ENCODE results near the gene KCNK16.
A peak's percentile ranks its signal among the peaks of the same experiment; 100 is the strongest.

KCNK16 gene

DNA sequence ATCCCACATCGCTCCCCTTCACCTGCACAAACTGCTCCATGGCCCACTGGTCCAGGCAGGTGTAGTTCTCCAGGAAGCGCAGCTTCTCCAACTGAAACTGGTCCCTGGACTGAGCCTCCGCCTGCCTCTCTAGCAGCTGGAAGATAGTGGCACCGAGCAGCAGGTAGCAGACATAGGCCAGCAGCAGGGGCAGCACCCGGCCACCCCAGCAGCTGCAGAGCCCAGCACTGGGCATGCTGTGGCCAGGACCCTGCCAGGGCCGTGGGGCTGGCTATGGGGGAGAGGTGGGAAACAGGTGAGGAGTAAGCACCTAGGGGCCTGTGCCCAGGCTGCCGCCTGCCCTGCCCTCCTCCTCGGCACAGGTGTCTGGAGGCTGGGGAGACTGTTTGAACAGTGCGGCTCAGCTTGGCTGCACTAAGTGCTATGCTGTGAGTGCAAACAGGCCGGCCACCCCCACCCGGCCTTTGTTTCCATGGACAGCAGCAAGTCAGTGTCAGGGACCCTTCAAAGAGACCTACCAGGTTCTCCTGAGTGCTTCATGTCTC lies at the start of gene KCNK16:
Gene KCNK16, minus strand, starts transcription at position 397 of the 545 bp plus-strand sequence. Its CDS starts 162 bp downstream, at position 235.
- H3K9ac ChIP-seq = no peak within 1 kb of the TSS
- TF ChIP-seq Cebpa-rat (IDR thresholded peaks at IDR 0.05) = no peak
- H3K4me1 ChIP-seq = peaks cover 37% of the 10 kb centered on the region
- H4K20me1 ChIP-seq = no peaks in the 10 kb centered on the region
- H3K27me3 ChIP-seq = no peaks in the 10 kb centered on the region
- no peak within 1 kb of the TSS for H3K27ac ChIP-seq
- no peak within 1 kb of the TSS for H3K4me3 ChIP-seq
- H3K9me3 ChIP-seq = no peaks in the 10 kb centered on the region
- H3K4me2 ChIP-seq = peak within 1 kb of the TSS; percentile 76
- H3K36me3 ChIP-seq = no peaks in the 10 kb centered on the region

DNA sequence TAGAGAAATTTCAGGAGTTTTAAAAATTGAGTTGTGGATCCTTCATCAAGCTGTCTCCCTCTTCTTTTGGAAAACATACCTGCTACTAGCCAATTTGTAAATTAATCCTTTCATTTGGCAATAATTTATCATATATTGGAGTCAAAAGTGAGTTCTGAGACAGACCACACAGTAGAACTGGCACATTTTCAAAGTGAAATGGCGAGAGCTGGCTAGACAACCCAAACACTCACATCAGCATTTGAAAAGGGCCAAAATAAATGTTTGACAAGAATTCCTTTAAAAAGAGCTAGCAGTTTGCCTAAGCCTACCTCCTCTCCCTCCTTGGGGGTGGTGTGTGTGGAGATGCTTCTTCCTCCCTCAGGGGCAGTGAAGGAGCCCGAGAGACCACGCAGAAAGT lies 47.9 kb upstream of the KCNK16 start:
- no peak for TF ChIP-seq Cebpa-rat (IDR thresholded peaks at IDR 0.05)
- no peaks in the 10 kb centered on the region for H3K9me3 ChIP-seq
- no peaks in the 10 kb centered on the region for H3K36me3 ChIP-seq
- no peaks in the 10 kb centered on the region for H4K20me1 ChIP-seq
- no peaks in the 10 kb centered on the region for H3K27me3 ChIP-seq
- H3K4me1 ChIP-seq = no peaks in the 10 kb centered on the region
- H3K4me2 ChIP-seq = no peak overlapping the region
- no peak overlapping the region for H3K4me3 ChIP-seq
- H3K9ac ChIP-seq = no peak overlapping the region
- H3K27ac ChIP-seq = no peak overlapping the region

DNA sequence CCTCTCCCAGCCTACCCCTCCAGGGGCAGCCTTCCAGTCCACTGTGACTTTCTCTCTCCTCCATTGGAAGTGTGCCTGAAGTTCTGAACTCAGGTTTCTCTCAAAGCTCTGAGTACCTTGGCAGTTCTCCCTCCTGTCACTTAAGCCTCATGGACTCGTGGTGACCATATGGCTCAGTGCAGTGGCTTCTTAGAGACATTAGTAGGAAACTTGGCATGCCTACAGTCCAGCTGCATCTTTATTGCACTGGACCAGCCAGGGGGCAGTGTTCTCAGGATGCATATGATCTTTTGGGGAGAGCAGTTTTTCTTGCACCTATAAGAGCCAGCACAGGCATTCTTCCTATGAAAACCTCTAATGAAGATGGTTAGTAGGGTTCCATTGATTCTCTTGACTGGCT lies 47.5 kb upstream of the KCNK16 start:
- Histone ChIP-seq H3K9ac (no peak overlapping the region), H3K9me3 (no peaks in the 10 kb centered on the region), H3K36me3 (no peaks in the 10 kb centered on the region), H3K4me3 (no peak overlapping the region), H3K27ac (no peak overlapping the region), H4K20me1 (no peaks in the 10 kb centered on the region), H3K4me1 (no peaks in the 10 kb centered on the region), H3K4me2 (no peak overlapping the region), H3K27me3 (no peaks in the 10 kb centered on the region)
- TF ChIP-seq Cebpa-rat (IDR thresholded peaks at IDR 0.05) = no peak

DNA sequence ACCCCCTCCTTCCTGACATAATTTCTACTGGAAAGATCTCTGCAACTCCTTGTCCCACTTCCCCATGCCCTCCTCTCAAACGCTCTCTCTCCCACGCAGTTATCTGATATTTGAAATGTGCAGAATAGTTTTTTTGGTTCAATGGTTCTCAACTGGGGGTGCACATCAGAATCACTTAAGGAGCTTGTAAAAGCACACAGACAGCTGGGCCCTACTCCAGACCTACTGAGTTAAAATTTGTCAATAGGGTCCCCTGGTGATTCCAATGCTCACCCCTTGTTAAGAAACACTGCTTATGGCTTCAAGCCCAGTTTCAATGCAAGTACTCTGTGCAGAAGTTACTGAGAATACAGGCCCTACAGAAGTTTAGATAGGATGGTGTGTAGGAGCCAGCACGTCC lies 45.2 kb upstream of the KCNK16 start:
- Histone ChIP-seq H3K4me2 (no peak overlapping the region), H3K36me3 (no peaks in the 10 kb centered on the region), H4K20me1 (no peaks in the 10 kb centered on the region), H3K9ac (no peak overlapping the region), H3K27ac (no peak overlapping the region), H3K27me3 (no peaks in the 10 kb centered on the region), H3K4me1 (no peaks in the 10 kb centered on the region), H3K9me3 (no peaks in the 10 kb centered on the region), H3K4me3 (no peak overlapping the region)
- no peak for TF ChIP-seq Cebpa-rat (IDR thresholded peaks at IDR 0.05)

DNA sequence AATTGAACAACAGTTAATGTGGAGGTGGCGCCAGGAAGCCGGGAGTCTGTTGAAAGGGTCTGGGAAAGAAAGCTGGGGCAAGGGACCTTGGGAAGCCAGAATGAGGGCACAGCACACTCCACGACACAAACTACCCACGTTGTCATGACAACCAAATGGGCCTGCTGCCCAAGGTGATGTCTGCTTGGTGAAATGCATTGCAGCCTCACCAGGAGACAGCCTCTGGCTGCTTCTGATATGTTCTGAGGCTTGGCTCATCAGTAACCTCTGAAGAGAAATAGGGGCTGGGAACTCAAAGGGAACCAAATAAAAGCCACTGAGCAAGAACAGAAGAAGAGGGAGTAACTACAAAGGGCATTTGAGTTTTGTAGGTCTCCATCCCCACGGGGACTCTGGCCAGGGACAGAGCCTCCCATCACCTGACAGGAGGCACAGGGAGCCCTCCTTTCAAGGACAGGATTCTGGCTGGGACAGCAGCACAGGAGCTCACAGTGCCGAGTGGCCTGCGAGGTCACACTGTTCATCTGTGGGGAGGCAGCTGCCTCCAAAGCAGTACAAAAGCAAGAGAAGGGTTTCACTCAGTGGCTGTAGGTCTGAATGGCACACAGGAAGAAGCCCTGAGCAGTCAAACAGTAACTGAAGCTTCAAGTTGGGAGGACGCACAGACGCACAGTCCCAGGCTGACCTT lies 44.6 kb upstream of the KCNK16 start:
- Histone ChIP-seq H3K9ac (no peak overlapping the region), H3K27me3 (no peaks in the 10 kb centered on the region), H3K4me2 (no peak overlapping the region), H3K4me1 (peaks cover 5% of the 10 kb centered on the region; the same call in 1 of the 2 replicates), H4K20me1 (no peaks in the 10 kb centered on the region), H3K27ac (no peak overlapping the region), H3K4me3 (no peak overlapping the region), H3K9me3 (no peaks in the 10 kb centered on the region), H3K36me3 (no peaks in the 10 kb centered on the region)
- no peak for TF ChIP-seq Cebpa-rat (IDR thresholded peaks at IDR 0.05)

DNA sequence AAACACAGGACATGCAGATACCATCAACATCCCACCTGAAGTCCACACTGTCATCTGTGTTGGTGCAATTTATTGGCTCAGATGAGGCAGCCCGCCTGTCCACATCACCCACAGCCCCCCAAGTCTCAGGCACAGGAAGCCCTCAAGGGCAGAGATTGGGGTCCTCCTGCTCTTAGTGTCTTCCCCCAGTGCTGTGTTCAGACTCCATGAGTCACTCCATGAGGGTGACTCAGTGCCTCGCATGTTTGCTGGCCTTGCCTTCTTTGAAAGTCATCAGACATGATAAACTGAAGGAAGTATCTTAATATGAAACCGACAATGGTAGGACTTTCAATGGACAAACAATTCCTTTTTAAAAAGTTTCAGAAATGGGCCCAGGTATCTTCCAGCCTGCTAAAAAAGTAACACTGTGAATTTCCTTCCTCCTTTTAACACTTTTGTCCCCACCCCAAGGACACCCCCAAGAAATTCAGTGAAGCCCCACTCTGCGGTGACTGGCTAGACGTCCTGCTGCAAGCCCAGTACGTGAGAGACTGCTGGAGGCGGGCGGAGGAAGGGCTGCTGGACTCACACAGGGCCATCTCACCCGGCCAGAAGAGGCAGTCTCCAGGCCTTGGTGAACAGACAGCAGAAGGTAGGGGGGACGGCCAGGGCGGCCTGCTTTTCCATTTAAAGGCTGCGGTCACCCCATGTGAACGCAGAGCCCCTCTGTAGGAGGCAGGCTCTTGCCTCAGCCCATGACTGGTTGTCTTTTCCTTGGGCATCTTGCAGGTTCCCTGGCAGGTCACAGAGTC lies 43.0 kb upstream of the KCNK16 start:
- H3K9me3 ChIP-seq = no peaks in the 10 kb centered on the region
- H3K36me3 ChIP-seq = no peaks in the 10 kb centered on the region
- no peaks in the 10 kb centered on the region for H4K20me1 ChIP-seq
- no peaks in the 10 kb centered on the region for H3K27me3 ChIP-seq
- H3K4me1 ChIP-seq = peaks cover 9% of the 10 kb centered on the region; the same call in 1 of the 2 replicates
- H3K4me3 ChIP-seq = no peak overlapping the region
- no peak overlapping the region for H3K27ac ChIP-seq
- no peak overlapping the region for H3K4me2 ChIP-seq
- TF ChIP-seq Cebpa-rat (IDR thresholded peaks at IDR 0.05) = no peak
- H3K9ac ChIP-seq = no peak overlapping the region

DNA sequence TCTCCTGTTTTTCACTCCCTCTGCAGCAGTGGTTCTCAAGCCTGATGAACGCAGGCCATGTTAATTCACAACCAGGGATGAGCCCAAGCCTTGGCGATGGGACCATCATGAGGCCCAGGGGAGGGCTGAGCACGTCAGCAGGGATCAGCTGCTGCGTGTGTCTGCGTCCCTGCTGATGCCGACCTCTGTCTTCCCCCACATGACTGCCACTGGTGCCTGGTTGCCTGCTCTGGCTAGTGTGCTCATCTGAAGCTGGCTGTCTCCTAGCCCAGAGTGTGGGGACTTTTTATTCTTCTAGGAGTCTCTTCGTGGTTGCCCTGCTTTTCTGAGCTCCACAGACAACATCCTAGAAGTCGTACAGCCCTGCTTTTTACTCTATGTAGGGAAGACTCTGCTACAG lies 40.8 kb upstream of the KCNK16 start:
- H4K20me1 ChIP-seq = no peaks in the 10 kb centered on the region
- TF ChIP-seq Cebpa-rat (IDR thresholded peaks at IDR 0.05) = no peak
- H3K9me3 ChIP-seq = no peaks in the 10 kb centered on the region
- no peaks in the 10 kb centered on the region for H3K36me3 ChIP-seq
- H3K27me3 ChIP-seq = no peaks in the 10 kb centered on the region
- H3K4me1 ChIP-seq = peaks cover 12% of the 10 kb centered on the region; the same call in 1 of the 2 replicates
- no peak overlapping the region for H3K4me2 ChIP-seq
- no peak overlapping the region for H3K4me3 ChIP-seq
- H3K9ac ChIP-seq = no peak overlapping the region
- no peak overlapping the region for H3K27ac ChIP-seq

DNA sequence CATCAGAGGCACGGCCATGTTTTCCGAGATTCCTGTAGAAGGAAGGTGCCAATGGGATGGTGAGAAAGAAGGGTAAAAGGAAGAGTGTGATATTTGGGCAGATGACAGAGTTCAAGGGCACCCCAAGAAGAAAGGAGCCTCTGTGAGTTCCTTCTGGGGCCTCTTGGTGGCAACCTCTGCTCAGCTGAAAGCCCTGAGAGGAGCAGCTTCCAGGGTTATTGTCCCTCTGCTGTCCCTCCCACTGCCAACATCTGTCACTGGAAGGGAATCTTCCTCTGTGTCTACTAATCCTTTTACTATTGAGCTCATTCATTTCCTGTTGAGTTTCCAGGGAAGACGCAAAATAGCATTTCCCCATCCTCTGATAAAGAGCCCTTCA lies 40.0 kb upstream of the KCNK16 start:
- Histone ChIP-seq H3K9me3 (no peaks in the 10 kb centered on the region), H3K27ac (no peak overlapping the region), H3K9ac (no peak overlapping the region), H3K36me3 (no peaks in the 10 kb centered on the region), H3K4me3 (no peak overlapping the region), H3K27me3 (no peaks in the 10 kb centered on the region), H3K4me1 (peaks cover 18% of the 10 kb centered on the region; the same call in 1 of the 2 replicates), H4K20me1 (no peaks in the 10 kb centered on the region), H3K4me2 (peak overlapping the region; percentile 48)
- TF ChIP-seq Cebpa-rat (IDR thresholded peaks at IDR 0.05) = no peak

DNA sequence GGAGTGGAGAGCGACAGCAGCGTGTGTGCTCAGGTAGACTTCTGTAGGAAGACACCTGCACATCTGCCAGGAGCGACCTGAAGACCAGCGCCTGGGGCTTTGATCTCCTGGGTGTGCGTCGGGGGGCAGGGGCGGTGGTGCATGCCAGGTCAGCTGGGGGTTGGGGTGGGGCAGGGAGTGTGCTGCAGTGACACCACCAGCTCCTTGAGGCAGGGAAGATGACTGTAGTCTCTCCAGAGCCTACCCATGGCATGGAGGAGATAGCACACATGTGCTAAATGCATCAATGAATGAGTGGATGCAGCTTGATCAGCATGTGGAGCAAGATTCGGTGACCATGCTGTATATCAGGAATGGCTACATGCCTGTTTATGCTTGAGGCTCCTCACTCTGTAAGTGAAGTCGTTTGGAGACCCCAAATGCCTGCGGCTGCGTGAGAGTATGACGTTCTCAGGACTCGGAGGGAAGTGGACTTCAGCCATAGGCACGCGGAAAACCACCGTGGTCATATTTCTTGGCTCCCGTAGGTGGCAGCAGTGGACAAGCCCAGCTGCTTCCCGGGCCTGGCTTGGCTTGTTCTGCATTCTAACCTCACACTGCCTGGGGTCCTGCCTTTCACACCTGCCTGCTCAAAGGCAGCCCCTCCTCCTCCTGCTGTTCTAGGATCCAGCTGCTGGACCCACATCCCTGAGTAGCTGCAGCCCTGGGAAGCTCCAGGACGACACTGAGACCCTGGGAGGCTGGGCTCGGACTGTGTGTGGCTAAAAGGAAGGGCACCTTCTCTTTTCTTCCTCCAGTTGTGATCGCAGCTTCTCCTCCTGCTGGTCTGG lies 39.4 kb upstream of the KCNK16 start:
- Histone ChIP-seq H3K4me2 (peak overlapping the region; percentile 48), H3K27ac (no peak overlapping the region), H3K4me1 (peaks cover 18% of the 10 kb centered on the region; the same call in 1 of the 2 replicates), H3K9ac (no peak overlapping the region), H4K20me1 (no peaks in the 10 kb centered on the region), H3K9me3 (no peaks in the 10 kb centered on the region), H3K4me3 (no peak overlapping the region), H3K36me3 (no peaks in the 10 kb centered on the region), H3K27me3 (no peaks in the 10 kb centered on the region)
- no peak for TF ChIP-seq Cebpa-rat (IDR thresholded peaks at IDR 0.05)
